HL-60 (cell line): ENCODE data around the gene ODF2.

ENCODE experiments used
- DNase-seq, 2 experiments: peaks; one replicate each; pipeline ENCODE4 v3.0.0-alpha.2; 2010 to 2020; ENCODE audit warnings: low read depth in 1 of 2, low spot score in 1 of 2
- H3K27ac ChIP-seq: fragments of 250-450 bp; sonication (Bioruptor Pico); replicated peaks from 2 replicates; pipeline ENCODE4 v1.5.1; 2020; ENCODE audit warnings: mild to moderate bottlenecking, moderate library complexity
- H3K27me3 ChIP-seq: fragments of 250-450 bp; sonication (Bioruptor Pico); 2 replicates; pipeline ENCODE4 v1.5.1; 2021; ENCODE audit warnings: mild to moderate bottlenecking, moderate library complexity; ENCODE audit not compliant: insufficient read depth, poor library complexity, severe bottlenecking
- H3K4me3 ChIP-seq: replicated peaks from 2 replicates; pipeline ENCODE4 v1.5.1; 2011; ENCODE audit warnings: mild to moderate bottlenecking, control low read depth, low read length; ENCODE audit not compliant: insufficient read depth
- CTCF ChIP-seq: IDR thresholded peaks from one replicate; pipeline ENCODE4 v1.5.1; 2011; ENCODE audit warnings: low read length, control low read depth, inconsistent platforms; ENCODE audit not compliant: insufficient read depth
- GABPA ChIP-seq: IDR thresholded peaks from 2 replicates; pipeline ENCODE4 v1.6.1; 2012; ENCODE audit warnings: low read depth
- POLR2AphosphoS5 ChIP-seq: IDR thresholded peaks from 2 replicates; pipeline ENCODE4 v1.6.1; 2012; ENCODE audit warnings: low read depth
- REST ChIP-seq: IDR thresholded peaks from 2 replicates; pipeline ENCODE4 v1.6.1; 2012; ENCODE audit warnings: low read depth; ENCODE audit not compliant: insufficient replicate concordance
- SPI1 ChIP-seq: IDR thresholded peaks from 2 replicates; pipeline ENCODE4 v1.6.1; 2012; ENCODE audit warnings: low read depth, mild to moderate bottlenecking, borderline replicate concordance

Gene ODF2

GRCh38 chr9:128469070-128469469 lies 13.3 kb downstream of the ODF2 start:
- DNase-seq: no peak
- TF ChIP-seq REST (no peak), SPI1 (no peak), CTCF (no peak), POLR2AphosphoS5 (no peak), GABPA (no peak)

GRCh38 chr9:128470560-128470959 lies 14.8 kb downstream of the ODF2 start:
- H3K27ac ChIP-seq: peak overlapping the region; percentile 13; the same call in 1 of the 2 replicates
- DNase-seq: peak; percentile 47 to 94
- TF ChIP-seq GABPA: no peak
- TF ChIP-seq POLR2AphosphoS5: peak; percentile 89
- H3K4me3 ChIP-seq: no peak overlapping the region
- H3K27me3 ChIP-seq: no peaks in the 10 kb centered on the region

More at GRCh38 chr9:128469070-128469469, 13.3 kb downstream of the ODF2 start:
- no peaks in the 10 kb centered on the region for H3K27me3 ChIP-seq
- no peak overlapping the region for H3K4me3 ChIP-seq
- no peak overlapping the region for H3K27ac ChIP-seq

- no peak overlapping the region for H3K27ac ChIP-seq
- H3K4me3 ChIP-seq: no peak overlapping the region
These were observed 17.3 kb downstream of the ODF2 start for GRCh38 chr9:128473104-128473503.

More at GRCh38 chr9:128473104-128473503, 17.3 kb downstream of the ODF2 start:
- H3K27me3 ChIP-seq: no peaks in the 10 kb centered on the region
- TF ChIP-seq GABPA: no peak
- TF ChIP-seq SPI1: no peak
- TF ChIP-seq POLR2AphosphoS5: no peak
- TF ChIP-seq REST: no peak
- no peak for TF ChIP-seq CTCF
- DNase-seq: no peak
